Liver (tissue), 3 donors: ENCODE results near the gene NHS.

Experiments used
- JUND ChIP-seq, 2 donors: IDR thresholded peaks; 2 replicates each; pipeline ENCODE4 v1.6.1; 2016; ENCODE audit warnings: antibody characterized with exemption in 2 of 2
- RAD21 ChIP-seq, 2 donors: IDR thresholded peaks; 2 replicates each; pipeline ENCODE4 v1.6.1; 2016; ENCODE audit warnings: antibody characterized with exemption in 2 of 2, mild to moderate bottlenecking in 2 of 2
- RXRA ChIP-seq, 2 donors: IDR thresholded peaks; 2 replicates each; pipeline ENCODE4 v1.6.1; 2017 to 2018; ENCODE audit warnings: antibody characterized with exemption in 2 of 2, mild to moderate bottlenecking in 1 of 2
- SP1 ChIP-seq: IDR thresholded peaks from 2 replicates; pipeline ENCODE4 v1.6.1; 2018; ENCODE audit warnings: antibody characterized with exemption, mild to moderate bottlenecking
- TAF1 ChIP-seq: conservative IDR thresholded peaks from 2 replicates; pipeline ENCODE4 v1.6.1; 2016; ENCODE audit warnings: antibody characterized with exemption, mild to moderate bottlenecking
- TF ChIP-seq, protein P1 (sequence below): fragments of 150-350 bp; IDR thresholded peaks from 2 replicates; pipeline ENCODE4 v1.5.1; 2017; ENCODE audit warnings: improper control_type of control experiment, low read depth, low read length; ENCODE audit not compliant: missing input control
- TF ChIP-seq, protein P2 (sequence below): IDR thresholded peaks from 2 replicates; pipeline ENCODE4 v1.6.1; 2016; ENCODE audit warnings: antibody characterized with exemption
- donor health status: healthy.
- donor health status: healthy.

DNA sequence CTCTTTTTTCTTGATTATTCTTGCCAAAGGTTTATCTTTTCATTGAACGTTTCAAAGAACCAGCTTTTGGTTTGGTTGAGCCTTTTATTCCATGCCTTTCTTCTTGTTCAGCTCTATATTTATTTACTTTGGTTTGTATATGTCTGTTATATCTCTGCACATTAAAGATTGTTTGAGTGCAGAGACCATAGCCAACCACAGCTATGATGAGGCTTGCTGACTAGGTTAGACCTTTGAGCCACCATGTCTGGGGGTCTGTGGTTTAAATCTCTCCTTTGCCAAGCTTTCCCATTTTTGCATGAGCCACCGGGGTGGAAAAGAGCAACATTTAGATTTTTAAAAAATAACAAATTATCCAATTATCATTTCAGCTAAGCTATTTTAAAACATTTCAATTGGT lies 96.1 kb downstream of the NHS start:
- TF ChIP-seq, protein P1, sequence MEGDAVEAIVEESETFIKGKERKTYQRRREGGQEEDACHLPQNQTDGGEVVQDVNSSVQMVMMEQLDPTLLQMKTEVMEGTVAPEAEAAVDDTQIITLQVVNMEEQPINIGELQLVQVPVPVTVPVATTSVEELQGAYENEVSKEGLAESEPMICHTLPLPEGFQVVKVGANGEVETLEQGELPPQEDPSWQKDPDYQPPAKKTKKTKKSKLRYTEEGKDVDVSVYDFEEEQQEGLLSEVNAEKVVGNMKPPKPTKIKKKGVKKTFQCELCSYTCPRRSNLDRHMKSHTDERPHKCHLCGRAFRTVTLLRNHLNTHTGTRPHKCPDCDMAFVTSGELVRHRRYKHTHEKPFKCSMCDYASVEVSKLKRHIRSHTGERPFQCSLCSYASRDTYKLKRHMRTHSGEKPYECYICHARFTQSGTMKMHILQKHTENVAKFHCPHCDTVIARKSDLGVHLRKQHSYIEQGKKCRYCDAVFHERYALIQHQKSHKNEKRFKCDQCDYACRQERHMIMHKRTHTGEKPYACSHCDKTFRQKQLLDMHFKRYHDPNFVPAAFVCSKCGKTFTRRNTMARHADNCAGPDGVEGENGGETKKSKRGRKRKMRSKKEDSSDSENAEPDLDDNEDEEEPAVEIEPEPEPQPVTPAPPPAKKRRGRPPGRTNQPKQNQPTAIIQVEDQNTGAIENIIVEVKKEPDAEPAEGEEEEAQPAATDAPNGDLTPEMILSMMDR: no peak
- no peak for TF ChIP-seq RAD21 (IDR thresholded peaks at IDR 0.05)
- TF ChIP-seq, protein P2, sequence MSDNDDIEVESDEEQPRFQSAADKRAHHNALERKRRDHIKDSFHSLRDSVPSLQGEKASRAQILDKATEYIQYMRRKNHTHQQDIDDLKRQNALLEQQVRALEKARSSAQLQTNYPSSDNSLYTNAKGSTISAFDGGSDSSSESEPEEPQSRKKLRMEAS: no peak
- TF ChIP-seq RXRA (IDR thresholded peaks at IDR 0.05): no peak
- no peak for TF ChIP-seq TAF1
- no peak for TF ChIP-seq SP1
- TF ChIP-seq JUND (IDR thresholded peaks at IDR 0.05): no peak
